Islet of Langerhans (tissue), 1 donor: Measurements from ENCODE around the gene PLEKHM3.

Source experiments
- FAIRE-seq: peaks from one replicate; lab custom pipeline; 2011; peaks lifted over from hg19 to GRCh38; lab: Jason Lieb, UNC

PLEKHM3 gene

DNA sequence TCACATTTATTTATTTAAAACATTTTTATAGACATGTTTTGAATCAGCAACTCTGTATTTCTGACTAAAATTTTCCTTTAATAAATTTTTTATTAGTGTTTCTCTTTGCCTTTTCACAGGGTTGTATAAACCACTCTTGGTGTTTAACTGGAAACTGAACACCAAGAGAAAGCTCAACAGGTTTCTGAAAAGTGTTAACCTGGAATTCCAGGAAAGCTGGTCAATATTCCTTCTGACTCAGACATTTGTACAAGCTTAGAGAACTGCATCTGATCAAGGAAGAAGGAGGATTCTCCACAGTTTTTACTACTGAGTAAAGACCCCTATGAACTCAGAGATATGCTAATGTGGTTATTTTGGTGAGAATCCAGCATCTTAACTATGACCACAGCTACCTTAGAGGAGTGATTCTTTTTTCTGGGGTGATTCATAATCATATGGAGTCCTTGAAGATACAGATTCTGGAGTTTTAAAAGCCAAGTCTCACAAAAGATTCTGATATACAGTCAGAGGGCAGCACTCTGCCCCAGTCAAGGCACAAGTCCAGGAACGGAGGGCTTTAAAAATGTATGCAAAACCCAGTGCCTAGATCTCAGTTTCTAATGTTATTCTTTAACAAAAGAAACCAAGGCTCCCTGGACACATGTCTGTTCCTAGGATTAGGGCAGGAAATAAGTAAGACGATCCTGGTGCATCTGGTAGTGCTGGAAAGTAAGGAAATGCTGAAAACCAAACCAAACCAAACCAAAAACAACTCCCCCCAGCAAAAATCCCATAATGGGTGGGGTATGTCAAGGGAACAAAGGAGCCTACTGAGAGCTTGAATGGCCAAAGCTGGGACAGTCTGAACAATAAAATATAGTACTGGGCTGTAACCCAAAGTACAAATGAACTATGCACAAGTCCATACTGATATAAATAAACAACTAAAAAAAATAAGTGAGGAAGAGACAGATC, 170.6 kb downstream of the PLEKHM3 start:
- FAIRE-seq = no peak

DNA sequence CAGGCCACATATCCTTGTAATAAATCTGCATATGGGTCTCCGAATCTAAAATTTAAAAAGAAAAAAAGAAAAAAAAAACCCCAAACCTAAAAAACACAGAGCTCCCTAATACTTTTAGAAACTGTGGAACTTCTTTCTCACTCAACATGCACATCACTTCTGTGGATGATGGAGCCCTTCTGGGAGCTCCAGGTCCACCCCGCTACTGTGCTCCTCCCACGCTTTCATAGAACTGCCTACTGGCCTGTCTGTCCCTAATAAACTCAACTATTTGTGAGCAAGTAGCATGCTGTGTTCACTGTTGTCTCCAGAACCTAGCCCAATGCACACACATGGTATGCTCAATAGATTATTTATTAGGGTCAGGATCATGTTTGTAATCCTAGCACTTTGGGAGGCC, 172.5 kb downstream of the PLEKHM3 start:
- no peak for FAIRE-seq

DNA sequence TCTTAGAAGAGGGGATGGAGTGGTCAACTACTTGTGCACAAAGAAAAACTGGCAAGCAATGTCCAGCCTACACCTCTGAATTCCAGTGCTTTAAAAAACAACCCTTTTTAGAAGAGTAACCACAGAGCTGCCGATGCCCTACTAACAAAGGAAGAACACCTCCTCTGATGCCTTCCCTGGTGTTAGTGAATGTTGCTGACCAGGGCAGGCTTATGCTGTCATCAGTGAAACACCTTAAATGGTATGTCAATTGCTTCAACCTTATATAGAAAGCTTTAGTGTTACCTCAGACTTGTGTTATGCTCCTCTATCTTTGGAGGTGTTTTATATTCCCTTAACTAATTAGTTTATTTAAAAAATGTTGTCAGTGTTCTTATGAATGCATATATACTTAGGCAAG, 175.9 kb downstream of the PLEKHM3 start:
- FAIRE-seq = no peak

DNA sequence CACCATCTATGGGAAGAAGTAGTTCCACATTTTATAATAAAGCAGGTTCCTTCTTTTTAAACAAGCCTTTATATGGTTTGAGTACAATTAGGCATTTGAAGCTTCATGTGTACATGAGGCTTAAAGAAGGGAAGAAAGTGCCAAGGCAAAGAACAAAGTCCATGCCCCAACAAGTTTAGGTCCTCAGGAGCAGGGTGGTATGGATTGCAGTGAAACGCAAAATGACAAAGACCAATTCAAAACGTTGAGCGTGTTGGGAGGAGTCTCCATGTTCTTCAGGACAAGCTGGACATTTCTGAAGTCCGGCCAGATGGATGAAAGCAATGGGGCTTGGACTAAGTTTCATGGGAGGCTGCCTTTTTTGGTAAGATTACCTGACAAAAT, 176.8 kb downstream of the PLEKHM3 start:
- FAIRE-seq = no peak

DNA sequence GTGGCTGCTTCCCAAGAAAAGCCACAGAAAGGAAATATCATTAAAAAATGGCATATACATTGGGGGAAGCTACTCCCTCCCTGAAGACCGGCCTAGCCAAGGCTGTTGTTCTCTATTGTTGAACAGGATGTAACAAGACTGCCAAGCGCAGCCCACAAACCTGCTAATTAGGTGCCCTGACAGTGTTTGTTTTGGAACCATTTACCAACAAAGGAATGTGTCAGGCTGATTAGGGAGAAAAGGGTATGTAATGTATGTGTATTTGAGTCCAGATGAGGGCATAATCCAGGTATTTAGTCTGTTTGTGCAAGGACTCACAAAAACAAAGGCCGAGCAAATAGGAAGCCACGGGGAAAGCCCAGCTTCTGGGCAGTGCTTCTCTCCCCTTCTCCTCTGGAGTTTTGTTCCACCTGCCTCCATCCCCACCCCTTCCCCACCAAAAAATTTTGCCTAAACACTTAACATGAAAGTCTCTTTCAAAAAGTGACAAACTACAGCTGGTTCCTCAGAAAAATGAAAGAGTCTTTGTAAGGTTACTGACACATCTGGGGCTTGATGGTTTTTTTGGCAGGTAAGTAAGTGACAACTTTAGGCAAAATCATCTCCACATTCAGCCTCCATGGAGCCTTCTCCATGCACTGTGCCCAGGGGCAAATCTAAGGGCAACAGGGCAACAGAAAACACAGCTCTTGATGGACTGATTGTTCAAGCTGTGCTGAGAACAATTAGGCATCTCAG, 177.4 kb downstream of the PLEKHM3 start:
- no peak for FAIRE-seq

DNA sequence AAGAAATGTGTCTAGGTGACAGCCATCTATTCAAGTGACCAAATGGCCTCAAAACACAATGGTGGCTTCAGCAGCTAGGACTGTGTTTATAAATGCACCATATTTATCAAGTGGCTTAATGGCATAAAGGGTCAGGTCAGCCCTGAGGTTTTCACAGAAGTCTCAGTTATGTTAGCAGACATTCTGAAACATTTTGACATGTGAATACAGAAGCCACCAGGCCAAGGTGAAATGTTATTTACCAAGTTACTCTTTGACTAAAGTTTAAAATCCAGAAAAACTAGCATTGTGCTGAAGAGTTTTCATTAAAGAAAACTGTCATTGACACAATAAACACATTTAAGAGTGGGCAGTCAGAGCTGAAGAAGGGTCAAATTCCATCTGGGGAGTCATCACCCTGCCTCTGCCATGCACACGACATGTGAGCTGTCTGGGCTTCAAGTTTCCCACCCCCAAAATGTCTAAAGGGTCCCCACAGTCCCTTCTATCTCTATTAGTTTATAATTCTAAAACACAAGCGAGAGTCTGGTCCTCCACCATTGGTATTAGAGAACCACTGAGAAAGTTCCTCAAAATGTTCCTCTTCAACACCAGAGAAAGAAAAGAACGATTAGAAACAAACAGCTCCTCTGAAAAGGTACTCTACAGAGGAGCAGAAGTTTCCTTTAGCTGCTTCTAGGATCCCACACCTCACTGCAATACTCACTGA, 178.1 kb downstream of the PLEKHM3 start:
- no peak for FAIRE-seq

DNA sequence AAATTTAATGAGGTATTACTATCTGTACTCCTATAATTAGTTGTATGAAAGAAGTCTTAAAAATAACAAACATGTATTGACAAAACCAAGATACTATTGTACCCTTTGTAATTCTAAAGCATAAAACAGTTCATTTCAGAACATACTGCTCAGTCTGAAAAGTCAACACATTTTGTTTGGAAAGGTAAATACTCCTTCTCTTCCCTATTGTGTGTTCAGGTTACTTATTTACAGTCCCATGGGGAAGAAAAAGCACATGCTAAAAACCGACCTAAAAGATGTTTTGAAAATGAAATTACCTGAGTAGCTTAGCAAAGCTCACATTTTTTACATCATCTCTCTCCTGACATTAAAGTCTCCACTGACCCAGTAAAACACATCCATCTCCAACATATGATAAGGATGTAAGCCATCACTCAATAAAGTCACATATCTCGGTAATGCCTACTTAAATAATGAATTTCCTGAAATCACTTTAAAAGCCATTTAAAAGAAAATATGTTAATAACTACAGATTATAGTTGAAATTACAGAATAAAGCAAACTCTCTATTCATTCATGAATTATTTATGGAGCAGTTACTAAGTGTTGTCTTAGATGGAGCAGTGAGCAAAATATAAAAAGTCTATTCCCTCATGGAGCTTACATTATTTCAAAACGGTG, 180.0 kb downstream of the PLEKHM3 start:
- peak; percentile 93 for FAIRE-seq

DNA sequence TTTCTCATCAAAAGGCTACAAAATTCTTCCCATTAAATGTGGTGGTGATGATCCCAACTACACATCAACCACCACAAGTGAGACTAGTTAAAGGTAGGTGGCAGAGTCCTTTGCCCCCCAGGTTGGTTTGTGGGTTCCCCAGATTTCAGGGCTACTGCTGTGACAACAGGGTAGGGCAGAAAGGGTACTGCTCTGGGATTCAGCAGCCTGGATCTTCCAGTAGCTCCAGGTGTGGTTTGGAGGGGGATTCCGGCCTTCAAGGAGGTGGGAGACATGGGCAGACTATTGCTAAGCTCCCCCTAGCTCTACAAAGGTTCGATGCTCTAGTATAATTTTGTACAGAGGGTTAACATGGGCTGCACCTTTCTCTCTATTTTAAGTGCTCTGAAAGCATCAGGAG, 180.7 kb downstream of the PLEKHM3 start:
- no peak for FAIRE-seq

DNA sequence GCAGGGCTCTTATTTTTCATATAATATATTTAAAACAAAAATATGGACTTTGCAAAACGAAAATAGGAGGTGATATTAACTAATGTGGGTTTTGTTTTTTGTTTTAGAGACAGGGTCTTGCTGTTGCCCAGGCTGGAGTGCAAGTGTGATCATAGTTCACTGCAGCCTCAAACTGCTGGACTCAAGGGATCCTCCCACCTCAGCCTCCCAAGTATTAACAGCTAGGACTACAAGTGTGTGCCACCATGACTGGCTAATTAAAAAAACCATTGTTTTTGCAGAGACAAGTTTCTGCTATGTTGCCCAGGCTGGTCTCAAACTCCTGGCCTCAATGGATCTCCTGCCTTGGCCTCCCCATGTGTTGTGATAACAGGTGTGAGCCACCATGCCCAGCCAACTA, 185.2 kb downstream of the PLEKHM3 start:
- no peak for FAIRE-seq

DNA sequence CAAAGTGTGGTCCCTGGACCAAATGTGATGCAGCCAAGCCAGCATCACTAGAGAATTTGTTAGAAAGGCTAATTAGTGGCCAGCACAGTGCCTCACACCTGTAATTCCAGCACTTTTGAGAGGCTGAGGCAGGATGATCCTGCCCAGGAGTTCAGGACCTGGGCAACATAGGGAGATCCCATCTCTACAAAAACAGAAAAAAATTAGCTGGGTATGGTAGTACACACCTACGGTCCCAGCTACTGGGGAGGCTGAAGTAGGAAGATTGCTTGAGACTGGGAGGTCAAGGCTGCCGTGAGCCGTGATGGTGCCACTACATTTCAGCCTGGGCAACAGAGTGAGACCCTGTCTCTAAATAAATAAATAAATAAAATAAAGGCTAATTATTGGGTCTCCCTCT, 185.8 kb downstream of the PLEKHM3 start:
- no peak for FAIRE-seq

DNA sequence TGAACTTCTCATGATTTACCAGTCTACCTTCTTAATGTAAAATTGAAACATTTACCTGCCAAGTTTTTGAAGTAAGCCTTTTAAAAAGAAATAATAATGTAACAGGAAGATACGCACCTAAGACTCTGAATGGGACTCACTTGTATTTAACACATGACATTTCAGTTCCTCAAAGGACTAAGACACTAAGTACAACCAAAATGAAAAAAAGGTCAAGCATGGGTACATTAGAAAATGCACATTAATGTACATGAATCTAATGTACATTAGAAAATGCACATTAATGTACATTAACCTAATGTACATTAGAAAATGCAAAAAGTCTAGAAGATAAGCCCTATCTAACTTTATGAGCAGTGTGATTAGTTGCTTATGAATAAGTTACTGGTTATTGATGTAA, 186.3 kb downstream of the PLEKHM3 start:
- no peak for FAIRE-seq

DNA sequence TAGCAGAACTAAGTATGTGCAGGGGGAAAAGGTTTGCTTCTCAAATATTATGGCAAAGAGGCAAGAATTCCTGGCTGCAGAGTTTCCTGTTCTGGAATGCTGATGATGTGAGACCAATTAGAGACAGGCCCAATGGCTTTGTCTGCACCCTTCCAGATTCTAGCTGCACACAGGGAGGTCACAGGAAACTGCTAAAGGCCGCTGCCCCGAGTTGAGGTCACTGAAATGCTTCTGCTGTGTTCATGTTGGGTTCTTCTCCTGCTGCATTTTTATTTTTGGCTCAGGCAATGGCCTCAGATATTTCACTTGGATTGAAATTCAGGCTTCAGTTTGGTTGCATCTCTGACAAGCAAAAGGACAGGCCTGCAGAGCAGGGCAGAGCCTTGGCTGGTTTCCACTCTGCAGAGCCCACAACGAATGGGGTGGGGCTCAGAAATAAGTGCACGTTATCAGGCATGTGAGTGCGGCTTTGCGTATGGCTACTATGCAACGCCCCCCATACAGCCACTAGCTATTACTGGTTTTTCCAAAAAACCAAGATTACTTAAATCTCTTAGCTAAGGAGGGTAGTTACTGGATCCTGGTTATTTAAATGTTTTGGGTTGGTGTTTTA, 188.7 kb downstream of the PLEKHM3 start:
- FAIRE-seq = no peak

DNA sequence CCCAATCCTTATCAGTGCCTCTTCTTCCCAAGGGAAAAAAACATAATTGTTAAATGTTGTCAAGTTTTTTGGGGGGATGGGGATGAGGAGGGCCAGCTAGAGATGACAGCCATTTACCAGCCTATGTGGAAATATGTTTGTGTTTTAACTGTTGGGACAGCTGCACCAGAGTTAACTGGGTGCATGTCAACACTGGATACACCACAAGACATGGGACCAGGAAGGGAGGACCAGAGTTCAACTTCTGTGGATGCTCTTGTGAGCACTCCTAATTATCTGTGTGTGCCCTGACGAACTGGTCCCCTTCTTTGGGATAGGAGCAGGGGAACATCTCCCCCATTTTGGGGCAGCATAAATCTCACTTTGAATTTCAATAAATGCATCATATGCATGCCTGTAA, 189.5 kb downstream of the PLEKHM3 start:
- FAIRE-seq = no peak

DNA sequence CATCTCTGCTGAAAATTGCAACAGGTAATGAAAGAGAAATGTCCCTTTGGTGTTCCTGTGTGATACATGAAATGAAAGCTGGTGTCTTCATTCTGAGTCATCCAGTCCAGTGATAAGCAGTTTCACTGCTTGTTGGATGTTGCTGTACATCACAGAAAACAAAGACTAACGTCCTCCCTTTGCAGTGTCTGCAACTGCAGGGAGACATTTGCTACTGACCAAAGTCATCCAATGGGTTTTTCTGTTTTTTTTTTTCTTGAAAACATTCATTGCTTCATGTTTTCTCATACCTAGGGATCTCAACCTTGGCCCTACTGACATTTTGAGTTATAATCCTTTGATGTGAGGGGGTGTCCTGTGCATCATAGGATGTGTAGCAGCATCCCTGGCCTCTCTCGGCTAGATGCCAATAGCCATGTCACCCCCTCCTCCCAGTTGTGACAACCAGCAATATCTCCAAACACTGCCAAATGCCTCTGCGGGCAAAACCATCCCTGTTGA, 192.0 kb downstream of the PLEKHM3 start:
- FAIRE-seq = no peak

DNA sequence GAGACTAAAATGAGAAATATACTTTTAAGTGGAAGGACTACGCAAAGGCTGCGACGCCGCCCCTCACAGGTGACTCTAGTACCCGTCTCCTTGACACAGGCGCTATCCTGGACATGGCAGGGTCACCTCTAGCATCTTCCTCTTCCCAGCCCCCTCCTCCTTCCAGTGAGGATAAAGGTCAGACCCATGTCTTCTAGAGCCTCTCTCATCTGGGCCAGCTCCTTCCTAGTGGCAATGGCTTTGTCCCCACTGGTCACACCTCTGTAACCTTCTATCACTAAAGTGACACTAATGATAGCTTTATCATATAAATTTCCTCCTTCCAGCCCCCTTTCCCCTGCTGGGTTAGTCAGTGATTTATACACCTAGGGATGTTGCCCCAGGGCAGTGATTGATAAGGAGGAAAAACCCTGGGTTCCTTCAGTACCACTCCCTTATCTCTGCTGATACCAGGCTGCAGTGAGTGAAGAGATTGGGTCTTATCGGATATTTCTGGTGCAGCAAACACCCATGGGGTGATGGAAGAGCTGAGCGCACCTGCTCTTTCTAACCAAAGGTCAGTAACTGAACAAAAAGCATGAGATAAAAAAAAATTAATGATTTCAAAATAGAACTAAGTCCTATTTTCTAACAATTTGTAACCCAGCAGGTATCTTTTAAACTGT, 193.6 kb downstream of the PLEKHM3 start:
- no peak for FAIRE-seq

DNA sequence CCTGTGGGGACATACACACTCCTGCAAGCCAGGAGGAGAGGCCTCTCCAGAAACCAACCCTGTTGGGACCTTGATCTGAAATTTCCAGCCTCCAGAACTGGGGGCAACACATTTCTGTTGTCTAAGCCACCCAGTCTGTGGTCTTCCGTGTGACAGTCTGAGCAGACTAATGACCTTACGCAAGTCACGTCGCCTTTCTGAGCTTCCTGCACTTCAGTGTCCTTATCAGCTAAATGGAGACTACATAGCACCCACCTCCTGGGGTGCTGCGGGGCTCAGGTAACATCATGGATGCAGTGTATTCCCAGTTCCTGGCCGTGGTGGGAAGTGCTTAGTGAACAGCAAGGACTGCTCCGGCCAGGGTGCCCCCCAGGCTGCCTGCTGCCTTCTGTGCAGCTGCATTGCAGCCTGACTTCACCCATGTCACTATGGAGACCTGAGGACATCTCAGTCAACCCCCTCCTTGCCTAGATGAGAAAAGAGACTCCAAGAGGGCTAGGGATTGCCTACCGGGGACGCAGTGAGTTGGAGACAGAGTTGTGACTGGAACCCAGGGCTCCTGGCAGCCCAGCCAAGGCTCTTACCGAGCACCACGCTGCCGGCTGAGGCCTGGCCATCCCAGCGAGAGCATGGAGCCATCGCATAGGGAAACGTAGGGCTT, 194.4 kb downstream of the PLEKHM3 start:
- no peak for FAIRE-seq

DNA sequence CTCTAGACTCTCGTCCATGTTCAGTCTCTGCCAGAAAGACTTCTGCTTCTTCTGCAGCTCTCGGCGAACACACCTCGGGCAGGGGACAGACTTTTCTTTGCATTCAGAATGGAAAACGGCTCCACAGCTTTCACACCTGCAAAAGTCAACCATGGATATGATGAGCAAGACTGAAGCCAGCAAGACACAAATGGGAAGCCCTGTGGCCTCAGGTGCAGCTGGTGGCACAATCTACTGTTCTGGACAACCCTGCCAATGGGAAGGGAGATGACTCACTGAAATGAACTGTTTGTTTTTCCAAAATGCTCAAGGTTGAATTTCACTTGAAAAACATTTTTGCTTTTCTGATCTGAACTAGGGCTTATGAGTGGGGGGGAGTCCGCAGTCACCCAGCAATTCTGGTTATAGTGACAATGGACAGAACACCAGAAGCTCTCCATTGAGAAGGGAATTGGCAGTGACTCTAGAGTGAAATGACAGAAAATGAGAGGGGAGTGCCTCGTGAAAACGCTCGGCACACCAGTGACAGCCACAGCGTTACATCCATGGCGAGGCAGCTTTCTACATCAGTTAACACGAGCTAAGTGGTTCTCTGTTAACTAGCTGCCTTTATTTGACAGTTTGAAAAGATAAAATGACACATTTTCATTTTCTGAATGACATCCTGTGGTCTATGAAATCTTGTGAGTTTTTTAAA, 196.8 kb downstream of the PLEKHM3 start:
- FAIRE-seq = peak; percentile 83

DNA sequence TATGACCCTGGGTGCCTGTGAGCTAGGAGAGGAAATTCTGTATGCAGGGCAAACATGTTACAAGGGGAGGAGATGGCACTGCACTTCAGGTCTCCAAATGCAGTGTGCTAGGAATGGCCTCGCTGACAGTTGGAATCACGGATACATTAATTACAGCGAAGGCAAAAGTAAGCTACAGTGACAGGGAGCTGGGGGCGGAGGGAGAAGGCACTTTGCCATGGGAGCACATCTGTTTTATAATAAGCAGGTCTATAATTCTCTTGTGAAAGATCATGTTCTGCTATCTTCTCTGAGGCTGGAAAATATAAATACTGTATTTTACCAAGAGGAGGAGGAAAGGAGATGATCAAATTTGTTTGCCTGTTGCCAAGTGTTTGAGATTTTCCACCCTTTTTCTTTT, 199.3 kb downstream of the PLEKHM3 start:
- FAIRE-seq = no peak

DNA sequence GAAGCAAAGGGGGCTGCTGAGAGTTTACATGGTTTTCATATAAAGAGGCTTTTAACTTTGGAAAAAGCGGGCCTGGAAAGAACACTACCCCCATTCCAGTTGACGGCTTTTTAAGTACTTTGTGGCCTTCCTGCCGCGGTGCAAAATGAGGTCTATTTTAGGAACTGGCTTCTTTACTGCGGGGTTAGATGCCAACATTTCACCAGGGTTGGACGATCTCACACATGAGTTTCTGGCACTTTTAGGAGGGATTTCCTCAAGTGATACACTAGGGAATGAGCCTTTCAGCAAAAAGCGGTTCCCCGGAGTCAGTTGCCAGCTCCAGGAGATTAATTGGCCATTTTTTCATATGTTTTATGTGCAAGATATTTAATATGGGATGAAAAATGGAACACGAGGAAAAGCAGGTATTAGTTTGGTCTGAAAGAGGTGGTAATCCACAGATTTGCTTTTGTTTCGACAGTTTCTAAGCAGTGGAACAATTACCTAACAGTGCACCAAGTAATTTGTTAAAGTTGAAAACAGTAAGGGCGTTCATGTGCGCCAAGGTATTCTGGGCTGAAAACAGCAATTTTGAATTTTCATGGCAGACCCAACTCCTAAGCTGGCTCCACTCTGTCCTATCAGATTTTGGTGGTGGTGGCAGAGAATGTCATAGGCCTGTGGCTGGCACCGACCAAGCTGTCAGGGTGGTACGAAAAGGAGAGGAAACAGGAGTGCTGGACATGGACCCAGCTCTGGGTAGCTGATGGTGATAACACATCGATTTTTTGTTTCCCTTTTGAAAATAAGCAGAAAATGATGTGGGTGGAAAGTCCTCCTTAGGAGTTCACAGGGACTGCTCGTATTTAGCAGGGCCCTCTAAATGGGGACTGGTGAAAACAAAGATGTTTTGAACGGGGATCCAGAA, 200.0 kb downstream of the PLEKHM3 start:
- FAIRE-seq = no peak
